Activated T-cell treated with anti-CD3 and anti-CD28 coated beads for 1 hour (primary cell): ENCODE measurements around the gene EPB41L5.

ENCODE experiments used
- DNase-seq: peaks from one replicate; pipeline ENCODE4 v3.0.0-alpha.2; 2020; ENCODE audit warnings: low read depth

EPB41L5 gene

DNA sequence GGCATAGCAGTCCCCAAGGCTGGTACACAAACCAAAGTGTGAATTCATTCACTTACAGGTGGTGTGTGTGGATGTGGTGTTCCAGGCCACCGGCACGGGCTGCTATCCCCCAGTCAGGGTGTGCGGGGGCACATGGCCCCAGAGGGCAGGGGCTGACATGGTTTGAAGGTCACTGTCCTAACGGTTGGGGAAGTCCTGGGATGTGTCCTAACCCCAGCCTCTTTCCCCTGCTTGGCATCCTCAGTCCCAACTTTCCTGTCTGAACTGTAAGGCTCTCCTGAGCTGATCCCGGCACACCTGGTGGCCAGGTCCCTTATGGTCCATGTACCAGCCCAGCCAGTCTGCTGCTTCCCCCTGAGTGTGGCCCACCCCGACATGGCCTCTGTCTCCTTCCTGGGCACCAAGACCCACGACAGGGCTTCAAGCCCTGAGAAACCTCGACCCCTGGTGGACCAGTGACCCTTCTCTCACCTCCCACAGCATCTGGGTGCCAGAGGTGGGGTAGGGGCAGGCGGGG is 212.7 kb downstream of the EPB41L5 start:
- DNase-seq = no peak

- DNase-seq = no peak
These were observed 213.4 kb downstream of the EPB41L5 start for GRCh38 chr2:120226316-120226715.

GRCh38 chr2:120227111-120227991 is 214.5 kb downstream of the EPB41L5 start:
- DNase-seq = no peak

DNA sequence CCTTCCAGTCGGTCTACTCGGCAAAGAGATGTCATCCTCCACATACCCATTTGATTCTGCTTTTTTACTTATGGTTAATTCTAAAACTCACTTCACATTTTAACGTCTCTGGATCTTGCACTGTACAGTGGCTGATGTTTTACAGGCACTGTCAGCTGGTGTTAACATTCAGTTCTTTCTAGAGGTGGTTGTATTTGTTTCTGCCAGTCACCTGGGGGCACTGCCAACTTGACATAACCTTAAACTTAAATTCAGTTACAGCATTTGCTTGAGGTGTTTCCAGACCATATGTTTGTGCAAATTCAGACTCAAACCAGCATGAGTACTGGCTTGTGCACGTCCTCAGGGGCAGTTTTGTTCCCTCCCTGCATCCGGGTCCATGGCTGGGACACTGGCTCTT is 215.6 kb downstream of the EPB41L5 start:
- DNase-seq = no peak
